Activated CD4-positive, CD25-positive, alpha-beta regulatory T cell treated with anti-CD3 and anti-CD28 coated beads, Interleukin-2, amount 50 U/mL, for 72 hours (primary cell): ENCODE results near the gene ZNF248.

Source experiments
- DNase-seq: peaks from one replicate; pipeline ENCODE4 v3.0.0; 2021

Gene ZNF248

GRCh38 chr10:37819797-37820196 lies 37.6 kb downstream of the ZNF248 start:
- no peak for DNase-seq

GRCh38 chr10:37816290-37816689 lies 41.1 kb downstream of the ZNF248 start:
- DNase-seq: no peak

- DNase-seq: no peak
These were observed 43.6 kb downstream of the ZNF248 start for GRCh38 chr10:37813763-37814162.

- DNase-seq: no peak
These were observed 45.1 kb downstream of the ZNF248 start for GRCh38 chr10:37812290-37812689.

GRCh38 chr10:37803269-37803668 lies 54.1 kb downstream of the ZNF248 start:
- no peak for DNase-seq

GRCh38 chr10:37801557-37801956 lies 55.9 kb downstream of the ZNF248 start:
- no peak for DNase-seq

GRCh38 chr10:37794305-37794976 lies 63.0 kb downstream of the ZNF248 start:
- DNase-seq: no peak

GRCh38 chr10:37789590-37789989 lies 67.8 kb downstream of the ZNF248 start:
- no peak for DNase-seq

GRCh38 chr10:37784678-37785077 lies 72.7 kb downstream of the ZNF248 start:
- DNase-seq: no peak

- no peak for DNase-seq
These were observed 76.9 kb downstream of the ZNF248 start for GRCh38 chr10:37780536-37780935.

- no peak for DNase-seq
These were observed 80.4 kb downstream of the ZNF248 start for GRCh38 chr10:37777056-37777455.

GRCh38 chr10:37775612-37776011 lies 81.8 kb downstream of the ZNF248 start:
- DNase-seq: no peak

GRCh38 chr10:37774351-37774750 lies 83.1 kb downstream of the ZNF248 start:
- no peak for DNase-seq

GRCh38 chr10:37765216-37765615 lies 92.2 kb downstream of the ZNF248 start:
- no peak for DNase-seq

GRCh38 chr10:37763132-37763531 lies 94.3 kb downstream of the ZNF248 start:
- DNase-seq: no peak

- DNase-seq: no peak
These were observed 95.1 kb downstream of the ZNF248 start for GRCh38 chr10:37762287-37762686.

GRCh38 chr10:37760817-37761216 lies 96.6 kb downstream of the ZNF248 start:
- no peak for DNase-seq

GRCh38 chr10:37758074-37758473 lies 99.3 kb downstream of the ZNF248 start:
- no peak for DNase-seq

- DNase-seq: no peak
These were observed 102.7 kb downstream of the ZNF248 start for GRCh38 chr10:37754538-37755323.

- DNase-seq: no peak
These were observed 105.0 kb downstream of the ZNF248 start for GRCh38 chr10:37752334-37752875.

- DNase-seq: no peak
These were observed 109.2 kb downstream of the ZNF248 start for GRCh38 chr10:37748170-37748569.

- DNase-seq: no peak
These were observed 110.3 kb downstream of the ZNF248 start for GRCh38 chr10:37747081-37747480.

GRCh38 chr10:37741831-37742230 lies 115.6 kb downstream of the ZNF248 start:
- DNase-seq: no peak

GRCh38 chr10:37739181-37739580 lies 118.2 kb downstream of the ZNF248 start:
- no peak for DNase-seq
